DMS 273 treated with DMSO at 0.1 percent for 48 hours (cell line): ENCODE measurements around the gene KRTAP16-1.

Source experiments
- DNase-seq: peaks from one replicate; lab custom pipeline; 2025; lab: John Stamatoyannopoulos, UW

Gene KRTAP16-1

GRCh38 chr17:41329279-41329948 lies 20.3 kb upstream of the KRTAP16-1 start:
- DNase-seq, result no peak

GRCh38 chr17:41328207-41328606 lies 19.1 kb upstream of the KRTAP16-1 start:
- no peak for DNase-seq

- no peak for DNase-seq
Observed at GRCh38 chr17:41327411-41328120, 18.5 kb upstream of the KRTAP16-1 start.

- DNase-seq, result no peak
Observed at GRCh38 chr17:41326173-41327145, 17.4 kb upstream of the KRTAP16-1 start.

GRCh38 chr17:41325611-41326010 lies 16.5 kb upstream of the KRTAP16-1 start:
- no peak for DNase-seq

GRCh38 chr17:41325126-41325525 lies 16.0 kb upstream of the KRTAP16-1 start:
- no peak for DNase-seq

- no peak for DNase-seq
Observed at GRCh38 chr17:41324180-41325075, 15.3 kb upstream of the KRTAP16-1 start.

GRCh38 chr17:41322903-41323895 lies 14.1 kb upstream of the KRTAP16-1 start:
- no peak for DNase-seq

- DNase-seq, result peak; percentile 22
Observed at GRCh38 chr17:41322094-41322902, 13.2 kb upstream of the KRTAP16-1 start.

- DNase-seq, result no peak
Observed at GRCh38 chr17:41318231-41318630, 9.1 kb upstream of the KRTAP16-1 start.

- DNase-seq, result no peak
Observed at GRCh38 chr17:41315814-41316445, 6.8 kb upstream of the KRTAP16-1 start.

GRCh38 chr17:41315204-41315794 lies 6.2 kb upstream of the KRTAP16-1 start, which contains the start of gene KRTAP17-1:
KRTAP17-1 (minus strand) TSS chr17:41315710; CDS start chr17:41315650, 60 bp downstream.
- no peak for DNase-seq

- DNase-seq, result no peak
Observed at GRCh38 chr17:41311111-41311510, 2.0 kb upstream of the KRTAP16-1 start.

GRCh38 chr17:41308251-41308917 lies 725 bp downstream of the KRTAP16-1 start:
- DNase-seq, result peak; percentile 89

- peak; percentile 74 for DNase-seq
Observed at GRCh38 chr17:41307647-41308046, 1.5 kb downstream of the KRTAP16-1 start.

- no peak for DNase-seq
Observed at GRCh38 chr17:41304091-41304490, 5.0 kb downstream of the KRTAP16-1 start.

GRCh38 chr17:41302981-41303380 lies 6.1 kb downstream of the KRTAP16-1 start:
- DNase-seq, result no peak
